Endothelial cell of umbilical vein (primary cell): ENCODE data around the gene SLC15A3. TPM values are rescaled to one million over a fixed set of nuclear protein-coding genes. Genes with fewer than 3 reads are reported as not detected.
A peak's percentile ranks its signal among the peaks of the same experiment; 100 is the strongest.

Experiments used
- BruUV-seq: library from RNA; stranded (reverse); fragments of 400-500 nt; replicated peaks from 2 replicates; lab custom pipeline; 2021; lab: Mats Ljungman, UMichigan
- CTCF ChIA-PET: fragments of 300-600, 350-600 bp; sonication (Branson Sonifier 250); formaldehyde crosslinking; loops from one replicate; lab custom pipeline; 2021; ENCODE audit warnings: antibody characterized with exemption, inconsistent platforms; lab: Charles Lee
- POLR2A ChIA-PET: fragments of 300-600, 350-600 bp; sonication (Branson Sonifier 250); formaldehyde crosslinking; loops from one replicate; lab custom pipeline; 2021; ENCODE audit warnings: antibody characterized with exemption, inconsistent platforms; lab: Charles Lee
- DNase-seq: peaks from one replicate; pipeline ENCODE4 v3.0.0-alpha.2; 2011; ENCODE audit warnings: low read depth, low spot score
- FAIRE-seq: peaks from 2 replicates; lab custom pipeline; 2011; peaks lifted over from hg19 to GRCh38; lab: Jason Lieb, UNC
- H2AFZ ChIP-seq: 2 replicates; pipeline ENCODE4 v1.6.0; 2012; ENCODE audit warnings: low read depth, low read length, control low read depth, inconsistent platforms
- H3K27ac ChIP-seq: 2 replicates; pipeline ENCODE4 v1.5.1; 2011; ENCODE audit warnings: low read depth, mild to moderate bottlenecking, control low read depth, low read length, moderate library complexity; ENCODE audit not compliant: insufficient read depth
- H3K27me3 ChIP-seq, 2 experiments: 2 replicates each; pipeline versions ENCODE4 v1.6.0 to v1.6.1; 2011; ENCODE audit warnings: low read length in 2 of 2, mixed read lengths in 1 of 2; ENCODE audit not compliant: control insufficient read depth in 2 of 2, insufficient read depth in 2 of 2
- H3K36me3 ChIP-seq, 2 experiments: 2 replicates in 1 of 2; 3 replicates in 1 of 2; pipeline ENCODE4 v1.5.1; 2011; ENCODE audit warnings: low read length in 2 of 2, mild to moderate bottlenecking in 1 of 2, moderate library complexity in 1 of 2; ENCODE audit not compliant: control insufficient read depth in 2 of 2, insufficient read depth in 2 of 2; ENCODE audit errors: extremely low read depth in 1 of 2
- H3K4me1 ChIP-seq: 3 replicates; pipeline ENCODE4 v1.5.1; 2011; ENCODE audit warnings: mild to moderate bottlenecking, low read length; ENCODE audit not compliant: control insufficient read depth, insufficient read depth; ENCODE audit errors: extremely low read depth
- H3K4me2 ChIP-seq: 2 replicates; pipeline ENCODE4 v1.6.1; 2011; ENCODE audit warnings: low read length, control low read depth, mixed read lengths; ENCODE audit not compliant: insufficient read depth
- H3K4me3 ChIP-seq, 3 experiments: fragments of 200-600 bp in 1 of 3; sonication (generic), shearing (Covaris generic) in 1 of 3; replicated peaks in 1 of 3; 2 replicates each; pipeline ENCODE4 v1.5.1; 2011 to 2016; ENCODE audit warnings: control low read depth in 3 of 3, low read length in 3 of 3, mild to moderate bottlenecking in 2 of 3, inconsistent platforms in 1 of 3, low read depth in 1 of 3, moderate library complexity in 1 of 3; ENCODE audit not compliant: insufficient read depth in 1 of 3
- H3K79me2 ChIP-seq: 2 replicates; pipeline ENCODE4 v1.6.0; 2012; ENCODE audit warnings: low read length, inconsistent platforms; ENCODE audit not compliant: control insufficient read depth, insufficient read depth
- H3K9ac ChIP-seq: replicated peaks from 2 replicates; pipeline ENCODE3; 2011; ENCODE audit warnings: low read length, control low read depth; ENCODE audit not compliant: insufficient read depth; ENCODE audit errors: extremely low read depth
- H3K9me1 ChIP-seq: replicated peaks from 3 replicates; pipeline ENCODE4 v1.6.0; 2011; ENCODE audit warnings: mild to moderate bottlenecking, low read length; ENCODE audit not compliant: control insufficient read depth, insufficient read depth; ENCODE audit errors: extremely low read depth
- H3K9me3 ChIP-seq: replicated peaks from 2 replicates; pipeline ENCODE4 v1.5.1; 2012; ENCODE audit warnings: low read length, inconsistent platforms; ENCODE audit not compliant: control insufficient read depth, insufficient read depth
- H4K20me1 ChIP-seq: replicated peaks from 2 replicates; pipeline ENCODE3; 2011; ENCODE audit warnings: mild to moderate bottlenecking, low read length; ENCODE audit not compliant: control insufficient read depth, insufficient read depth; ENCODE audit errors: extremely low read depth
- CTCF ChIP-seq, 2 donors: IDR thresholded peaks; 1 replicate in 1 of 2; 2 replicates in 1 of 2; pipeline ENCODE4 v1.5.1; 2011; ENCODE audit warnings: low read length in 2 of 2, mild to moderate bottlenecking in 2 of 2, moderate library complexity in 2 of 2, control low read depth in 1 of 2, inconsistent platforms in 1 of 2, low read depth in 1 of 2; ENCODE audit not compliant: insufficient read depth in 1 of 2; ENCODE audit errors: extremely low read depth in 1 of 2
- GATA2 ChIP-seq: IDR thresholded peaks from 2 replicates; pipeline ENCODE4 v1.7.0; 2011; ENCODE audit warnings: low read depth, mild to moderate bottlenecking, moderate library complexity, mixed read lengths, low read length; ENCODE audit not compliant: insufficient read length, insufficient read depth
- JUN ChIP-seq: IDR thresholded peaks from 2 replicates; pipeline ENCODE4 v1.6.1; 2011; ENCODE audit warnings: borderline replicate concordance, low read depth; ENCODE audit not compliant: insufficient read length, insufficient read depth
- MYC ChIP-seq: IDR thresholded peaks from one replicate; pipeline ENCODE4 v1.6.1; 2011; ENCODE audit warnings: mild to moderate bottlenecking, low read depth, low read length
- POLR2A ChIP-seq: IDR thresholded peaks from 2 replicates; pipeline ENCODE4 v1.6.1; 2012; ENCODE audit warnings: low read depth, mild to moderate bottlenecking, control low read depth, low read length
- dilution Hi-C: fragments of 300-500 bp; cut with MboI; formaldehyde crosslinking; loops from one replicate; pipeline ENCODE4 v1.15.0; 2019; ENCODE audit warnings: low sequenced_read_pairs; ENCODE audit not compliant: extremely low pct_ligation_motif_present
- intact Hi-C: fragments of 100-400 bp; cut with micrococcal nuclease; formaldehyde crosslinking; loops from one replicate; pipeline ENCODE4 v1.10.0; 2022
- polyA plus RNA-seq, 4 experiments: library from polyadenylated mRNA; depleted of rRNA in 3 of 4; stranded (reverse) in 3 of 4; unstranded in 1 of 4; fragments of >200 nt; gene quantifications; 2 replicates each; pipeline versions ENCODE4 v1.2.1 to v1.2.3, GENCODE V29; 2011 to 2012; ENCODE audit warnings: missing spikeins in 1 of 4
- total RNA-seq: library from RNA; stranded (reverse); gene quantifications from 2 replicates; pipeline ENCODE4 v1.2.3, GENCODE V29; 2021

SLC15A3 gene
- total and polyA plus RNA-seq, 2 donors (not counting 3 experiments of a cell fraction or from before 2014, with no cell fraction given) = 3.3 to 4.4 TPM

- Histone ChIP-seq H3K9ac (no peak overlapping the region), H2AFZ (no peak overlapping the region), H3K79me2 (peaks cover 48% of the 10 kb centered on the region), H3K27ac (peak overlapping the region; percentile 32), H4K20me1 (no peaks in the 10 kb centered on the region), H3K27me3 (no peaks in the 10 kb centered on the region), H3K4me2 (peak overlapping the region; percentile 19), H3K9me3 (no peaks in the 10 kb centered on the region), H3K4me3 (no peak overlapping the region), H3K36me3 (peaks cover 3 to 19% of the 10 kb centered on the region in 2 experiments), H3K4me1 (peaks cover 31% of the 10 kb centered on the region), H3K9me1 (no peaks in the 10 kb centered on the region)
- BruUV-seq = no TSS peak
- FAIRE-seq = no peak
- no peak for TF ChIP-seq MYC
- no peak for TF ChIP-seq POLR2A
- no peak for TF ChIP-seq CTCF (IDR thresholded peaks at IDR 0.05; ENCODE audit: extremely low read depth in 1 of 2, insufficient read depth in 1 of 2, low read depth in 1 of 2, low read length in 2 of 2)
- ChIA-PET CTCF (interaction anchor here (1.0 to 1.5 kb wide), 3 partner anchors 20 to 144 kb away, joined by 3 to 6 read pairs (median 3); no protein-coding TSS in a partner anchor), POLR2A (no interaction called here)
- intact Hi-C loops = loop anchor here (10.0 kb wide), 1 partner anchor 215 kb away; no protein-coding TSS in a partner anchor
- dilution Hi-C loops = no loop called here
- DNase-seq = peak; percentile 22
Measured at GRCh38 chr11:60919320-60919719, 32.7 kb downstream of the SLC15A3 start.

DNA sequence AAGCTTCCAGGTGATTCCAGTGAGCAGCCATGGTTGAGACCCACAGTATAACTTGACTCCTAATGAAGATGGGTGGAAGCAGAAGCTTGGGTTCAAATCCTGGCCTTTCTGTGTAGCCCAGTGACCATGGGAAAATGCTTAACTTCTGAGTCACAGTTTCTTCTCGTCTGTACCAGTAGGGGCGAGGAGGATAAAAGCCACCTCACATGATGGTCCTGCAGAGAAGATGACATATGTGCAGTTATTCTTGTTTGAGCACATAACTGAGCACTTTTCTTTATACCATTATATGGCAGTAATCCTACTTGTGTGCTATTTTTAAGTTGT is 33.1 kb downstream of the SLC15A3 start:
- no peaks in the 10 kb centered on the region for H4K20me1 ChIP-seq
- dilution Hi-C loops = no loop called here
- H3K4me1 ChIP-seq = peaks cover 31% of the 10 kb centered on the region
- H3K9ac ChIP-seq = no peak overlapping the region
- H3K9me3 ChIP-seq = no peaks in the 10 kb centered on the region
- peak overlapping the region; percentile 1 for H3K27ac ChIP-seq
- BruUV-seq = no TSS peak
- H3K27me3 ChIP-seq = no peaks in the 10 kb centered on the region
- intact Hi-C loops = loop anchor here (10.0 kb wide), 1 partner anchor 216 kb away; no protein-coding TSS in a partner anchor
- no peak for TF ChIP-seq GATA2
- TF ChIP-seq JUN = peak; percentile 47
- no peak for DNase-seq
- H3K4me2 ChIP-seq = peak overlapping the region; percentile 19
- no peaks in the 10 kb centered on the region for H3K9me1 ChIP-seq
- CTCF ChIA-PET = interaction anchor here (1.0 to 1.5 kb wide), 3 partner anchors 19 to 143 kb away, joined by 3 to 6 read pairs (median 3); no protein-coding TSS in a partner anchor
- peaks cover 3 to 19% of the 10 kb centered on the region in 2 experiments for H3K36me3 ChIP-seq
- H2AFZ ChIP-seq = no peak overlapping the region
- peak; percentile 75 for FAIRE-seq
- no peak overlapping the region for H3K4me3 ChIP-seq
- POLR2A ChIA-PET = no interaction called here
- H3K79me2 ChIP-seq = peaks cover 51% of the 10 kb centered on the region
